K562 (cell line): ENCODE results near the gene RPS8. TPM values are rescaled to one million over a fixed set of nuclear protein-coding genes. Genes with fewer than 3 reads are reported as not detected.

Experiments used
- ETV6 ChIP-seq, 3 experiments: fragments of 150-350 bp in 1 of 3; sonication (generic) in 1 of 3; formaldehyde crosslinking in 1 of 3; IDR thresholded peaks; 2 replicates each; pipeline versions ENCODE4 v1.6.1 to v1.8.0; 2014 to 2022; ENCODE audit warnings: borderline replicate concordance in 2 of 3, low read depth in 2 of 3, antibody characterized with exemption in 1 of 3, low read length in 1 of 3, mild to moderate bottlenecking in 1 of 3, missing genetic modification reagents in 1 of 3
- HNRNPK ChIP-seq: fragments of 200-400 bp; formaldehyde crosslinking; IDR thresholded peaks from one replicate; pipeline ENCODE4 v1.6.1; 2018; ENCODE audit warnings: mild to moderate bottlenecking, low read depth, low read length; ENCODE audit not compliant: poor library complexity, severe bottlenecking
- KHSRP ChIP-seq: fragments of 450-650 bp; IDR thresholded peaks from 2 replicates; pipeline ENCODE4 v1.6.1; 2017
- MBD2 ChIP-seq: sonication (generic); IDR thresholded peaks from 2 replicates; pipeline ENCODE4 v1.6.1; 2016; ENCODE audit warnings: low read depth, borderline replicate concordance
- MED1 ChIP-seq: sonication (generic); formaldehyde crosslinking; IDR thresholded peaks from 2 replicates; pipeline ENCODE4 v1.8.1; 2023; ENCODE audit warnings: missing genetic modification reagents, borderline replicate concordance
- NR4A1 ChIP-seq, 2 experiments: fragments of 250-450 bp in 1 of 2; fragments of 450-650 bp in 1 of 2; sonication (Bioruptor Pico) in 1 of 2; IDR thresholded peaks; 2 replicates each; pipeline versions ENCODE4 v1.4.0 to v1.6.1; 2016 to 2020; ENCODE audit warnings: mild to moderate bottlenecking in 2 of 2, missing compliant biosample characterization in 1 of 2, missing genetic modification characterization in 1 of 2, moderate library complexity in 1 of 2
- POLR2B ChIP-seq: fragments of 450-650 bp; IDR thresholded peaks from 2 replicates; pipeline ENCODE4 v1.6.1; 2018; ENCODE audit warnings: low read depth; ENCODE audit not compliant: partially characterized antibody
- STAG1 ChIP-seq: sonication (generic); formaldehyde crosslinking; IDR thresholded peaks from 2 replicates; pipeline ENCODE4 v1.5.0; 2020; ENCODE audit warnings: missing genetic modification reagents, borderline replicate concordance
- STAT5B ChIP-seq: fragments of 250-450 bp; sonication (Bioruptor Pico); IDR thresholded peaks from 2 replicates; pipeline ENCODE4 v1.8.0; 2021; ENCODE audit warnings: mild to moderate bottlenecking, inconsistent platforms
- TEAD1 ChIP-seq, 2 experiments: fragments of 450-650 bp in 1 of 2; sonication (generic) in 1 of 2; formaldehyde crosslinking; IDR thresholded peaks; 2 replicates each; pipeline versions ENCODE4 v1.4.0 to v1.8.0; 2020 to 2022; ENCODE audit warnings: mild to moderate bottlenecking in 2 of 2, missing genetic modification reagents in 1 of 2
- ZNF586 ChIP-seq: fragments of 450-650 bp; formaldehyde crosslinking; conservative IDR thresholded peaks from 2 replicates; pipeline ENCODE4 v1.4.0; 2020; ENCODE audit warnings: mild to moderate bottlenecking, moderate library complexity
- polyA plus RNA-seq, 8 experiments: library from polyadenylated mRNA; depleted of rRNA in 4 of 8; stranded (reverse) in 5 of 8; unstranded in 3 of 8; fragments of >200 nt; fragmentation: Nextera tagmentation in 2 of 8; fragmentation: Illumina TruSeq in 1 of 8; extraction: Ambion mirVana in 2 of 8; extraction: Trizol in 1 of 8; gene quantifications; 2 replicates each; pipeline versions ENCODE4 v1.2.1 to v1.2.3, GENCODE V29; 2011 to 2014; ENCODE audit warnings: inconsistent platforms in 1 of 8, missing spikeins in 1 of 8
- total RNA-seq, 7 experiments: library from RNA; depleted of rRNA in 6 of 7; stranded (reverse); fragments of >200 nt in 6 of 7; fragmentation: Illumina TruSeq in 2 of 7; extraction: Trizol in 2 of 7; gene quantifications; 2 replicates each; pipeline versions ENCODE4 v1.2.1 to v1.2.3, GENCODE V29; 2011 to 2021; ENCODE audit warnings: low replicate concordance in 1 of 7
- TF ChIP-seq, protein P1 (sequence below): fragments of 250-450 bp; sonication (Bioruptor Pico); IDR thresholded peaks from 2 replicates; pipeline ENCODE4 v1.4.0; 2020; ENCODE audit warnings: mild to moderate bottlenecking
- TF ChIP-seq, protein P2 (sequence below): sonication (generic); formaldehyde crosslinking; IDR thresholded peaks from 2 replicates; pipeline ENCODE4 v1.8.0; 2023; ENCODE audit warnings: mild to moderate bottlenecking, missing genetic modification reagents
- TF ChIP-seq, protein P3 (sequence below): sonication (generic); formaldehyde crosslinking; IDR thresholded peaks from 2 replicates; pipeline ENCODE4 v1.8.1; 2023; ENCODE audit warnings: mild to moderate bottlenecking, missing genetic modification reagents
- TF ChIP-seq, protein P4 (sequence below): fragments of 250-450 bp; sonication (Bioruptor Pico); IDR thresholded peaks from 2 replicates; pipeline ENCODE4 v1.8.0; 2022; ENCODE audit warnings: inconsistent platforms, mild to moderate bottlenecking, moderate library complexity, borderline replicate concordance
- TF ChIP-seq, protein P5 (sequence below): fragments of 450-650 bp; formaldehyde crosslinking; IDR thresholded peaks from 2 replicates; pipeline ENCODE4 v1.4.0; 2020; ENCODE audit warnings: mild to moderate bottlenecking

Gene RPS8
- total and polyA plus RNA-seq, 9 of the 15 experiments (the other 6 are each of a cell fraction or from before 2014, with no cell fraction given) = 2,431 to 4,168 (median 3,109) TPM

DNA sequence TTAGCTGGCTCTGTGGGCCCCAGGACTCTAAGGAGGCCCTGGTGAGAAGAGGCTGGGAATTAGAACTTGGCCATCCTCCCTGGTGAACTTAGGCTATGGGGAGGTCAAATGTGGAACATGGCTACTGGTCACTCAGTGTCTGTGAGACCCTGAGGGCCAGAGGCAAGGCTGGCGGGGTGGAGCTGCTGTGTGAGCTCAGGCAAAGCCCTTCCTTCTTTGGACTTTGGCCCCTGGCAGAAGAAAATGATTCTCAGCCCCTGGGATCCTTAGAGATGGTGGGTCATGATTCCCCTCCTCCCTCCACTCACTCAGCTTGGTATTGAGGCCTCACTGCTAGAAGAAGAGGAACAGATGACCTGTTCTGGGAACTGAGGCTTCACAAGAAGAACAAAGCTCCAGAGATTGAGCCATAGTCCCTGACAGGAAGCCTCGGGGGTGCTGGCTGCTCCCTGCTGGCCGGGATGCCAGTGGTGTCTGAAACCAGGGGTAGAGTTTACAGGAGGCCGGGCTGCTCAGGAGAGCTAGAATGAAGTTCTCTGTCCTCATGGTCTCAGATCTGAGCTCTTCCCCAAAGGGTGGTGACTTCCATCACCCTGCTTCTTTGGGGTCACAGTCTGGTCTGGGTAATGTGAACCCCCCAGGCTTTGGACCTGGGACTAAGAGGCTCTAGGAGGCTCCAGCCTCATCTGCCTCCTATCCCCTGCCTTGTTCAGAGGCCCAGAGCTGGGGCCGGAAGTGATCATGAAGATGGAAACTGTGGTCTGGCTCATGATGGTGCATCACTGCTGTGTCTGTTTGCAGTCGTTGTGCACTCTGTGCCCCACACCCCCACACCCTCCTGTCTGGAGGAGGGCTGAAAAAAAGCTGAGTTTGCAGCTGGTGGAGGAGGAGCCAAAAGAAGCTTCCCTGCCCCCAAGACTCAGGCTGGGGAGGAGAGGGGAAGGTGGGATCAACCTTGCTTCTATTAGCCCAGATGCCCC is 33.9 kb downstream of the RPS8 start (continued):
- TF ChIP-seq, protein P1, sequence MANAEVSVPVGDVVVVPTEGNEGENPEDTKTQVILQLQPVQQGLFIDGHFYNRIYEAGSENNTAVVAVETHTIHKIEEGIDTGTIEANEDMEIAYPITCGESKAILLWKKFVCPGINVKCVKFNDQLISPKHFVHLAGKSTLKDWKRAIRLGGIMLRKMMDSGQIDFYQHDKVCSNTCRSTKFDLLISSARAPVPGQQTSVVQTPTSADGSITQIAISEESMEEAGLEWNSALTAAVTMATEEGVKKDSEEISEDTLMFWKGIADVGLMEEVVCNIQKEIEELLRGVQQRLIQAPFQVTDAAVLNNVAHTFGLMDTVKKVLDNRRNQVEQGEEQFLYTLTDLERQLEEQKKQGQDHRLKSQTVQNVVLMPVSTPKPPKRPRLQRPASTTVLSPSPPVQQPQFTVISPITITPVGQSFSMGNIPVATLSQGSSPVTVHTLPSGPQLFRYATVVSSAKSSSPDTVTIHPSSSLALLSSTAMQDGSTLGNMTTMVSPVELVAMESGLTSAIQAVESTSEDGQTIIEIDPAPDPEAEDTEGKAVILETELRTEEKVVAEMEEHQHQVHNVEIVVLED (CRISPR knock-in tag) = no peak
- TF ChIP-seq KHSRP (no peak), POLR2B (no peak), ETV6 (IDR thresholded peaks at IDR 0.05; ENCODE audit: borderline replicate concordance in 1 of 2, low read depth in 2 of 2, low read length in 1 of 2) (no peak), ETV6 (CRISPR knock-in tag; IDR thresholded peaks at IDR 0.05; ENCODE audit: borderline replicate concordance) (no peak), ZNF586 (CRISPR knock-in tag) (no peak), STAG1 (CRISPR knock-in tag) (no peak), TEAD1 (CRISPR knock-in tag; IDR thresholded peaks at IDR 0.05) (no peak), HNRNPK (no peak), STAT5B (CRISPR knock-in tag) (no peak), MBD2 (no peak), MED1 (CRISPR knock-in tag) (no peak), NR4A1 (CRISPR knock-in tag; IDR thresholded peaks at IDR 0.05) (no peak), NR4A1 (tag; IDR thresholded peaks at IDR 0.05) (no peak)
- TF ChIP-seq, protein P2, sequence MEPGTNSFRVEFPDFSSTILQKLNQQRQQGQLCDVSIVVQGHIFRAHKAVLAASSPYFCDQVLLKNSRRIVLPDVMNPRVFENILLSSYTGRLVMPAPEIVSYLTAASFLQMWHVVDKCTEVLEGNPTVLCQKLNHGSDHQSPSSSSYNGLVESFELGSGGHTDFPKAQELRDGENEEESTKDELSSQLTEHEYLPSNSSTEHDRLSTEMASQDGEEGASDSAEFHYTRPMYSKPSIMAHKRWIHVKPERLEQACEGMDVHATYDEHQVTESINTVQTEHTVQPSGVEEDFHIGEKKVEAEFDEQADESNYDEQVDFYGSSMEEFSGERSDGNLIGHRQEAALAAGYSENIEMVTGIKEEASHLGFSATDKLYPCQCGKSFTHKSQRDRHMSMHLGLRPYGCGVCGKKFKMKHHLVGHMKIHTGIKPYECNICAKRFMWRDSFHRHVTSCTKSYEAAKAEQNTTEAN (CRISPR knock-in tag) = no peak
- TF ChIP-seq, protein P3, sequence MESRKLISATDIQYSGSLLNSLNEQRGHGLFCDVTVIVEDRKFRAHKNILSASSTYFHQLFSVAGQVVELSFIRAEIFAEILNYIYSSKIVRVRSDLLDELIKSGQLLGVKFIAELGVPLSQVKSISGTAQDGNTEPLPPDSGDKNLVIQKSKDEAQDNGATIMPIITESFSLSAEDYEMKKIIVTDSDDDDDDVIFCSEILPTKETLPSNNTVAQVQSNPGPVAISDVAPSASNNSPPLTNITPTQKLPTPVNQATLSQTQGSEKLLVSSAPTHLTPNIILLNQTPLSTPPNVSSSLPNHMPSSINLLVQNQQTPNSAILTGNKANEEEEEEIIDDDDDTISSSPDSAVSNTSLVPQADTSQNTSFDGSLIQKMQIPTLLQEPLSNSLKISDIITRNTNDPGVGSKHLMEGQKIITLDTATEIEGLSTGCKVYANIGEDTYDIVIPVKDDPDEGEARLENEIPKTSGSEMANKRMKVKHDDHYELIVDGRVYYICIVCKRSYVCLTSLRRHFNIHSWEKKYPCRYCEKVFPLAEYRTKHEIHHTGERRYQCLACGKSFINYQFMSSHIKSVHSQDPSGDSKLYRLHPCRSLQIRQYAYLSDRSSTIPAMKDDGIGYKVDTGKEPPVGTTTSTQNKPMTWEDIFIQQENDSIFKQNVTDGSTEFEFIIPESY (CRISPR knock-in tag) = 0 out of 2 replicates have a peak, but pooled peaks have one; percentile 11
- TF ChIP-seq, protein P4, sequence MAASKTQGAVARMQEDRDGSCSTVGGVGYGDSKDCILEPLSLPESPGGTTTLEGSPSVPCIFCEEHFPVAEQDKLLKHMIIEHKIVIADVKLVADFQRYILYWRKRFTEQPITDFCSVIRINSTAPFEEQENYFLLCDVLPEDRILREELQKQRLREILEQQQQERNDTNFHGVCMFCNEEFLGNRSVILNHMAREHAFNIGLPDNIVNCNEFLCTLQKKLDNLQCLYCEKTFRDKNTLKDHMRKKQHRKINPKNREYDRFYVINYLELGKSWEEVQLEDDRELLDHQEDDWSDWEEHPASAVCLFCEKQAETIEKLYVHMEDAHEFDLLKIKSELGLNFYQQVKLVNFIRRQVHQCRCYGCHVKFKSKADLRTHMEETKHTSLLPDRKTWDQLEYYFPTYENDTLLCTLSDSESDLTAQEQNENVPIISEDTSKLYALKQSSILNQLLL (CRISPR knock-in tag) = no peak
- TF ChIP-seq, protein P5, sequence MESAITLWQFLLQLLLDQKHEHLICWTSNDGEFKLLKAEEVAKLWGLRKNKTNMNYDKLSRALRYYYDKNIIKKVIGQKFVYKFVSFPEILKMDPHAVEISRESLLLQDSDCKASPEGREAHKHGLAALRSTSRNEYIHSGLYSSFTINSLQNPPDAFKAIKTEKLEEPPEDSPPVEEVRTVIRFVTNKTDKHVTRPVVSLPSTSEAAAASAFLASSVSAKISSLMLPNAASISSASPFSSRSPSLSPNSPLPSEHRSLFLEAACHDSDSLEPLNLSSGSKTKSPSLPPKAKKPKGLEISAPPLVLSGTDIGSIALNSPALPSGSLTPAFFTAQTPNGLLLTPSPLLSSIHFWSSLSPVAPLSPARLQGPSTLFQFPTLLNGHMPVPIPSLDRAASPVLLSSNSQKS (CRISPR knock-in tag) = no peak
